Gastroesophageal sphincter (tissue), 4 donors: ENCODE results near the gene IRF2BPL. TPM values are rescaled to one million over a fixed set of nuclear protein-coding genes. Genes with fewer than 3 reads are reported as not detected.

Source experiments
- ATAC-seq: fragments of 150-250 bp; one replicate; pipeline ENCODE4 v1.9.1; 2016; ENCODE audit warnings: mild to moderate bottlenecking, moderate library complexity
- H3K27ac ChIP-seq, 4 donors: fragments of 200-600 bp; sonication (generic) in 3 of 4; 1 replicate in 3 of 4; 2 replicates in 1 of 4; pipeline ENCODE4 v1.5.1; 2016 to 2019
- H3K27me3 ChIP-seq: fragments of 200-600 bp; sonication (generic); one replicate; pipeline ENCODE4 v1.5.1; 2019
- H3K36me3 ChIP-seq, 2 donors: fragments of 200-600 bp; sonication (generic); one replicate each; pipeline ENCODE4 v1.5.1; 2019; ENCODE audit warnings: control low read depth in 1 of 2
- H3K4me1 ChIP-seq, 3 donors: fragments of 200-600 bp; sonication (generic); 1 replicate in 2 of 3; 2 replicates in 1 of 3; pipeline ENCODE4 v1.5.1; 2016 to 2019; ENCODE audit warnings: control low read depth in 2 of 3
- H3K4me3 ChIP-seq, 2 donors: fragments of 200-600 bp; sonication (generic); one replicate each; pipeline ENCODE4 v1.5.1; 2019; ENCODE audit warnings: mild to moderate bottlenecking in 1 of 2, moderate library complexity in 1 of 2
- H3K9me3 ChIP-seq, 3 donors: fragments of 200-600 bp; sonication (generic); one replicate each; pipeline ENCODE4 v1.5.1; 2017 to 2019; ENCODE audit warnings: control low read depth in 2 of 3
- EP300 ChIP-seq: sonication (generic); formaldehyde crosslinking; IDR thresholded peaks from one replicate; pipeline ENCODE4 v1.6.1; 2017; ENCODE audit warnings: antibody characterized with exemption, mild to moderate bottlenecking
- POLR2A ChIP-seq, 2 donors: fragments of 450-650 bp; IDR thresholded peaks; one replicate each; pipeline ENCODE4 v1.6.1; 2017; ENCODE audit warnings: antibody characterized with exemption in 2 of 2, mild to moderate bottlenecking in 2 of 2, moderate library complexity in 1 of 2
- POLR2AphosphoS5 ChIP-seq: sonication (generic); formaldehyde crosslinking; IDR thresholded peaks from one replicate; pipeline ENCODE4 v1.6.1; 2017; ENCODE audit warnings: antibody characterized with exemption
- WGBS, 2 donors: methylation state at CpG; one replicate each; pipeline ENCODE4 v1.1.5; 2018; ENCODE audit warnings: low coverage in 1 of 2; 5-methylcytosine and 5-hydroxymethylcytosine counted together
- total RNA-seq, 4 donors: library from RNA; depleted of rRNA; stranded (reverse); fragments of >200 nt; gene quantifications; one replicate each; pipeline ENCODE4 v1.1.0, GENCODE V29; 2016
- TF ChIP-seq, protein P1 (sequence below), 4 experiments: fragments of 200-600 bp in 2 of 4; fragments of 450-650 bp in 2 of 4; sonication (generic) in 1 of 4; IDR thresholded peaks; one replicate each; pipeline ENCODE4 v1.5.1; 2017 to 2019; ENCODE audit warnings: antibody characterized with exemption in 4 of 4, mild to moderate bottlenecking in 2 of 4, moderate library complexity in 2 of 4

Gene IRF2BPL
- total RNA-seq, 4 donors from 2014 or later: 53.7 to 75.6 (median 59.9) TPM

DNA sequence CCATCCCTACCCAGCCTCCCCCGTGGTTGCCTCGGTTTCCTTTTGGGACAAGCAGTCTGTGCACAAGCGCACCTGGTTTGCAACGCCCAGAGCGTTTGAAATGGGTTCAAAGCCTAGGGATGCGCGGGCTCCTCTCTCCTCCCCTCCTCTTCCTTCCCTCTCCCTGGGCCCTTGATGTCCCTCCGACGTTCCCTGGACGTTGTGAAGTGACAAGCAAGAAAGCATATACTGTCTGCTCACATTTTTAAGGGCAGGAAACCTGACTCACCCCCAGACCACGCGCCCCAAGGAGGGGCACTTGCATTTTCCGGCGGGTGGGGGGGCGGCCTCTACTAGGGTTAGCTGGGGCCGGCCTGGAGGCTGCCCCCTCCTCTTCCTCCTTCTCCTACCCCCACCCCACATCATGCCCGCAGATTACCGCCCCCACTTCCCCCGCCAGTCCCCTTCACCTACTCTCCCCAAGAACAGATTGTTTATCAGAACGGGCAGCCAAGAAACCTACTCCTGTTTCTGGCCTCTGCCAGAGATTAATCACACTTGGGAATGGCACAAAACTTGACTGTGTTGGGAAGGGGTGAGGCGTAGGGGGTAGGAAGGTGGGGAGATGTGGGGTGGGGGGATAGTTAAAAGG lies 9.5 kb upstream of the IRF2BPL start:
- 0 to 61% methylated on average over 4 to 5 of the region's 21 CpGs for WGBS, 2 donors
- Histone ChIP-seq H3K27ac (peak overlapping the region; percentile 89 to 100 (median 92)), H3K4me3 (no peak overlapping the region), H3K9me3 (no peaks in the 10 kb centered on the region), H3K27me3 (no peaks in the 10 kb centered on the region), H3K36me3 (no peaks in the 10 kb centered on the region), H3K4me1 (peaks cover 35 to 98% (median 56%) of the 10 kb centered on the region in 3 donors)
- TF ChIP-seq EP300 (no peak), POLR2AphosphoS5 (peak; percentile 57), POLR2A (IDR thresholded peaks at IDR 0.05) (no peak)
- TF ChIP-seq, protein P1, sequence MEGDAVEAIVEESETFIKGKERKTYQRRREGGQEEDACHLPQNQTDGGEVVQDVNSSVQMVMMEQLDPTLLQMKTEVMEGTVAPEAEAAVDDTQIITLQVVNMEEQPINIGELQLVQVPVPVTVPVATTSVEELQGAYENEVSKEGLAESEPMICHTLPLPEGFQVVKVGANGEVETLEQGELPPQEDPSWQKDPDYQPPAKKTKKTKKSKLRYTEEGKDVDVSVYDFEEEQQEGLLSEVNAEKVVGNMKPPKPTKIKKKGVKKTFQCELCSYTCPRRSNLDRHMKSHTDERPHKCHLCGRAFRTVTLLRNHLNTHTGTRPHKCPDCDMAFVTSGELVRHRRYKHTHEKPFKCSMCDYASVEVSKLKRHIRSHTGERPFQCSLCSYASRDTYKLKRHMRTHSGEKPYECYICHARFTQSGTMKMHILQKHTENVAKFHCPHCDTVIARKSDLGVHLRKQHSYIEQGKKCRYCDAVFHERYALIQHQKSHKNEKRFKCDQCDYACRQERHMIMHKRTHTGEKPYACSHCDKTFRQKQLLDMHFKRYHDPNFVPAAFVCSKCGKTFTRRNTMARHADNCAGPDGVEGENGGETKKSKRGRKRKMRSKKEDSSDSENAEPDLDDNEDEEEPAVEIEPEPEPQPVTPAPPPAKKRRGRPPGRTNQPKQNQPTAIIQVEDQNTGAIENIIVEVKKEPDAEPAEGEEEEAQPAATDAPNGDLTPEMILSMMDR (IDR thresholded peaks at IDR 0.05): no peak
- no peak for ATAC-seq

- Histone ChIP-seq H3K4me1 (peaks cover 31 to 98% (median 53%) of the 10 kb centered on the region in 3 donors), H3K27me3 (no peaks in the 10 kb centered on the region), H3K27ac (peak overlapping the region in 3 of 4 donors; percentile 89 to 100 (median 95)), H3K36me3 (no peaks in the 10 kb centered on the region), H3K4me3 (no peak overlapping the region), H3K9me3 (no peaks in the 10 kb centered on the region)
- 63 to 68% methylated on average over 12 to 16 of the region's 16 CpGs for WGBS, 2 donors
- no peak for ATAC-seq
- TF ChIP-seq, protein P1 (IDR thresholded peaks at IDR 0.05): no peak
- TF ChIP-seq POLR2AphosphoS5: no peak
- TF ChIP-seq POLR2A (IDR thresholded peaks at IDR 0.05): no peak
These were observed 8.9 kb upstream of the IRF2BPL start for GRCh38 chr14:77037215-77037937.

DNA sequence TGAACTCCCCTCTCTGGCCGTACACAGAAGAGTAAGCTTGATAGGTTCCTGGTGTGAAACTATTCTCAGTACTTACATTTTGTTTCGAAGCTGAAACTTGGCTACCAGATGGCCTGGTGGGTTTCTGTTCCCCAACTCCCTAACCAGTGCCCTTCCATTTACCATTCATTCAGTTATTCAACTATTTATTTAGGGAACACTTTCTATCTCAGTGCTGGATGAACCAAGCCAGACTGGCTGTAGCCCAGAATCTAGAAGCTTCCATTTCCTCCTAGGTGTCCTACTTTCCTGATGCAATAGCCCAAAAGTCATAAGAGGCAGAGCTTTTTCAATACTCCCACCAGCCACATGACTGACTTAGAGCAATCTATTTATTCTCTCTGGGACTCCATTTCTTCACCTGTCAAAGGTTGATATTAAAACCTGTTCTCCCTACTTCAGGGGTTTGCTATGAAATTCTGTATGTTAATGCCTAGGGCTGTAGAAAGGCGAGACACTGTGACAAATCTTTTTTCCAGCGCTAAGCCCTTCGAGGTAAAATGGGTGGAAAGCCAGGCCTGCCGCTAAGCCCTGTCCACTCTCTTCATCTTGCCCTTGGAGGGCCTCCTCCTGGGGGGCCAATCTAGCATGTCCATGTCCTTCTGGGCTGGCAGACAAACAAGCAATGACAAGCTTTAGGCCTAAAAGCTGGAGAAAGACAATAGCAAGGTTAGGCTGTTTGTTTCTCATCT lies 8.1 kb upstream of the IRF2BPL start:
- 67 to 73% methylated on average over 3 to 4 of the region's 6 CpGs for WGBS, 2 donors
- Histone ChIP-seq H3K9me3 (no peaks in the 10 kb centered on the region), H3K4me3 (no peak overlapping the region), H3K4me1 (peaks cover 35 to 98% (median 55%) of the 10 kb centered on the region in 3 donors), H3K27ac (peak overlapping the region in 3 of 4 donors; percentile 89 to 100 (median 95)), H3K36me3 (no peaks in the 10 kb centered on the region), H3K27me3 (no peaks in the 10 kb centered on the region)
- no peak for ATAC-seq
- no peak for TF ChIP-seq EP300
- no peak for TF ChIP-seq POLR2A (IDR thresholded peaks at IDR 0.05)
- TF ChIP-seq POLR2AphosphoS5: no peak
- TF ChIP-seq, protein P1 (IDR thresholded peaks at IDR 0.05): no peak

GRCh38 chr14:77035267-77035666 lies 6.8 kb upstream of the IRF2BPL start:
- Histone ChIP-seq H3K9me3 (no peaks in the 10 kb centered on the region), H3K4me3 (no peak overlapping the region), H3K4me1 (peaks cover 30 to 98% (median 56%) of the 10 kb centered on the region in 3 donors), H3K27ac (peak overlapping the region in 3 of 4 donors; percentile 20 to 100 (median 95)), H3K36me3 (no peaks in the 10 kb centered on the region), H3K27me3 (no peaks in the 10 kb centered on the region)
- 93% methylated on average over 3 of the region's 4 CpGs; no CpG with 5 or more reads in 1 of the 2 donors for WGBS, 2 donors
- no peak for TF ChIP-seq EP300
- TF ChIP-seq POLR2A (IDR thresholded peaks at IDR 0.05): no peak
- TF ChIP-seq, protein P1 (IDR thresholded peaks at IDR 0.05): no peak
- no peak for TF ChIP-seq POLR2AphosphoS5
- no peak for ATAC-seq
